Inferior parietal cortex (tissue), 1 donor: ENCODE measurements around the gene IRAK2.

Experiments used
- DNase-seq: peaks from one replicate; pipeline ENCODE4 v3.0.0-alpha.2; 2016; ENCODE audit errors: extremely low spot score

IRAK2 gene

GRCh38 chr3:10223676-10224639, 59.2 kb downstream of the IRAK2 start:
- no peak for DNase-seq

GRCh38 chr3:10224794-10225665, 60.3 kb downstream of the IRAK2 start:
- peak; percentile 94 for DNase-seq

GRCh38 chr3:10226293-10226692, 61.6 kb downstream of the IRAK2 start:
- no peak for DNase-seq

GRCh38 chr3:10228248-10228950, 63.7 kb downstream of the IRAK2 start:
- no peak for DNase-seq

- no peak for DNase-seq
These were observed 64.9 kb downstream of the IRAK2 start for GRCh38 chr3:10229576-10229975.

GRCh38 chr3:10232137-10232536, 67.4 kb downstream of the IRAK2 start:
- DNase-seq = no peak

GRCh38 chr3:10233988-10234387, 69.3 kb downstream of the IRAK2 start:
- DNase-seq = no peak

- DNase-seq = no peak
These were observed 70.0 kb downstream of the IRAK2 start for GRCh38 chr3:10234526-10235230.

- DNase-seq = no peak
These were observed 70.8 kb downstream of the IRAK2 start for GRCh38 chr3:10235551-10235950.

- no peak for DNase-seq
These were observed 73.8 kb downstream of the IRAK2 start for GRCh38 chr3:10238345-10239183.

GRCh38 chr3:10240799-10241198, 76.1 kb downstream of the IRAK2 start:
- no peak for DNase-seq

GRCh38 chr3:10242182-10243065, 77.7 kb downstream of the IRAK2 start:
- DNase-seq = no peak

- no peak for DNase-seq
These were observed 79.3 kb downstream of the IRAK2 start for GRCh38 chr3:10244009-10244408.

- DNase-seq = no peak
These were observed 80.5 kb downstream of the IRAK2 start for GRCh38 chr3:10245081-10245712.

GRCh38 chr3:10247679-10248183, 83.0 kb downstream of the IRAK2 start:
- no peak for DNase-seq

- peak; percentile 95 for DNase-seq
These were observed 83.7 kb downstream of the IRAK2 start, which contains the start of gene TATDN2 for GRCh38 chr3:10248184-10248983. Gene TATDN2, plus strand, starts transcription at chr3:10248459. Its CDS starts 742 bp downstream, at chr3:10249201.

- no peak for DNase-seq
These were observed 84.4 kb downstream of the IRAK2 start for GRCh38 chr3:10248984-10249748.
